ENCODE results near the gene HOXA4.

GRCh38 chr7:27166531-27167505 lies 36.3 kb upstream of the HOXA4 start:
- no peak for TF ChIP-seq CTCF (IDR thresholded peaks at IDR 0.05; ENCODE audit: low read length)
- no peak for TF ChIP-seq EZH2phosphoT487 (IDR thresholded peaks at IDR 0.05; ENCODE audit: low read length)
- TF ChIP-seq EZH2 (optimal IDR thresholded peaks at IDR 0.05; ENCODE audit: low read depth, low read length): no peak
